22Rv1 (cell line): ENCODE data around the gene LRRC49.

Experiments
- CTCF ChIP-seq: fragments of 450-650 bp; IDR thresholded peaks from 2 replicates; pipeline ENCODE4 v1.5.1; 2017; ENCODE audit warnings: mild to moderate bottlenecking
- ZFX ChIP-seq: fragments of 450-650 bp; IDR thresholded peaks from 2 replicates; pipeline ENCODE4 v1.6.1; 2017; ENCODE audit warnings: antibody characterized with exemption, borderline replicate concordance

DNA sequence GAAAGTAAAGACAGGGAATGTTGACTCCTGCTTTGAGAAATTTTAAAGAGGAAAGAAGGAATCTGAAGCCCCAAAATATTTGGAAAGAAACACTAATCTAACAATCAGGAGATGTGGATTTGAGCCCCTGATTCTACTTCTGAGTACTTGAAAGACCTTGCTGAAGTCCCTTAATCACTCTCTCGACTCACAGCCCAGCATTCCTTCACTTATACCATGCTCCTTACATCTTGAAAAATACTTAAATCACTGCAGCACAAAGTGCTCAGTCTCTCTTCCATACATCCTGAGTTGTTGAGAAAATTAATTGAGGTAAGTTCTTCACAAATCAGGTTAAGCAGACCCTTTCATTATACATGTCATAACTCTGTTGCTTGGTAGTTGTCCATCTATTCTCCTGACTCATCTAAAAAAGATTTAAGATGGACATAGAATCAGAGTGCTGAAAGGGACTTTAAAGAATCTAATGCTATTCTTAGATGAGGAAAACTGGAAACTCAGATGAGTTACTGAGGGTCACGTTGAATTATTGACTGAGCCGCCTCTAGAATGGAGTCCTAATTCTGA, 149.8 kb downstream of the LRRC49 start:
- no peak for TF ChIP-seq CTCF
- TF ChIP-seq ZFX: no peak
